ENCODE data around the gene SLIT1.
"Not testable (repeated sequence)": the region's sequence is repeated elsewhere in the genome, so short reads cannot be mapped to it uniquely, and the experiment has no call there.

Gene SLIT1

GRCh38 chr10:97033841-97034240 lies 151.9 kb downstream of the SLIT1 start:
- H2AK5ac ChIP-seq (ENCODE audit: low read length, severe bottlenecking); H3K18ac ChIP-seq (ENCODE audit: low read depth in 1 of 2, low read length in 2 of 2); H3K4ac ChIP-seq (ENCODE audit: low read depth in 1 of 2, low read length in 2 of 2): not testable (repeated sequence)

GRCh38 chr10:97032624-97033023 lies 153.1 kb downstream of the SLIT1 start:
- no peak overlapping the region for H2BK12ac ChIP-seq (ENCODE audit: low read length in 2 of 2)
- H3K79me1 ChIP-seq (replicated peaks; ENCODE audit: low read length, poor library complexity, severe bottlenecking), result no peaks in the 10 kb centered on the region
- no peaks in the 10 kb centered on the region for H3K36me3 ChIP-seq (ENCODE audit: control insufficient read depth in 1 of 2, insufficient read depth in 2 of 2, low read depth in 1 of 2, low read length in 2 of 2)
- H3K23ac ChIP-seq (ENCODE audit: low read length in 2 of 2), result no peak overlapping the region
- no peak overlapping the region for H2BK120ac ChIP-seq (ENCODE audit: low read depth, low read length)
- H3K14ac ChIP-seq (ENCODE audit: low read length in 2 of 2), result no peak overlapping the region
- H3K9me3 ChIP-seq (ENCODE audit: control insufficient read depth, low read length), result peaks cover 8% of the 10 kb centered on the region
- H3K9ac ChIP-seq (ENCODE audit: low read length), result no peak overlapping the region
- 73% methylated on average over 5 of the region's 7 CpGs for WGBS
- peaks cover 6% of the 10 kb centered on the region for H3K4me1 ChIP-seq (ENCODE audit: control insufficient read depth, insufficient read depth, low read depth, low read length)
- H3K27me3 ChIP-seq (ENCODE audit: control insufficient read depth in 1 of 2, insufficient read depth in 1 of 2, low read length in 2 of 2), result peaks cover 39 to 48% of the 10 kb centered on the region in 2 experiments
- H3K4ac ChIP-seq (ENCODE audit: low read depth in 1 of 2, low read length in 2 of 2), result no peak overlapping the region
- H4K8ac ChIP-seq (ENCODE audit: low read length), result no peak overlapping the region
- no peak overlapping the region for H3K18ac ChIP-seq (ENCODE audit: low read depth in 1 of 2, low read length in 2 of 2)
- no peak for DNase-seq
- H3K4me3 ChIP-seq (ENCODE audit: insufficient read depth in 1 of 2, low read depth in 1 of 2, low read length in 2 of 2), result no peak overlapping the region
- no peak overlapping the region for H2AK5ac ChIP-seq (ENCODE audit: low read length, severe bottlenecking)
- H2BK5ac ChIP-seq (ENCODE audit: low read depth, low read length, poor library complexity, severe bottlenecking), result no peak overlapping the region
- H4K91ac ChIP-seq (ENCODE audit: low read length), result no peak overlapping the region
- no peak overlapping the region for H3K27ac ChIP-seq (ENCODE audit: low read length, poor library complexity, severe bottlenecking)
- no peak overlapping the region for H3K4me2 ChIP-seq (ENCODE audit: low read length, poor library complexity, severe bottlenecking)
- no peak overlapping the region for H2BK15ac ChIP-seq (ENCODE audit: low read depth, poor library complexity, severe bottlenecking)
- H2AFZ ChIP-seq (ENCODE audit: low read depth, low read length), result no peak overlapping the region

More at GRCh38 chr10:97033841-97034240, 151.9 kb downstream of the SLIT1 start:
- H4K8ac ChIP-seq (ENCODE audit: low read length); H3K9me3 ChIP-seq (ENCODE audit: control insufficient read depth, low read length); H4K91ac ChIP-seq (ENCODE audit: low read length); H3K27ac ChIP-seq (ENCODE audit: low read length, poor library complexity, severe bottlenecking); H3K14ac ChIP-seq (ENCODE audit: low read length in 2 of 2); H3K79me1 ChIP-seq (replicated peaks; ENCODE audit: low read length, poor library complexity, severe bottlenecking); H3K9ac ChIP-seq (ENCODE audit: low read length); H2BK15ac ChIP-seq (ENCODE audit: low read depth, poor library complexity, severe bottlenecking); H3K23ac ChIP-seq (ENCODE audit: low read length in 2 of 2); H3K4me3 ChIP-seq (ENCODE audit: insufficient read depth in 1 of 2, low read depth in 1 of 2, low read length in 2 of 2); H3K36me3 ChIP-seq (ENCODE audit: control insufficient read depth in 1 of 2, insufficient read depth in 2 of 2, low read depth in 1 of 2, low read length in 2 of 2); H3K4me2 ChIP-seq (ENCODE audit: low read length, poor library complexity, severe bottlenecking); H2BK120ac ChIP-seq (ENCODE audit: low read depth, low read length); H2BK5ac ChIP-seq (ENCODE audit: low read depth, low read length, poor library complexity, severe bottlenecking); H2BK12ac ChIP-seq (ENCODE audit: low read length in 2 of 2); DNase-seq; H2AFZ ChIP-seq (ENCODE audit: low read depth, low read length); H3K4me1 ChIP-seq (ENCODE audit: control insufficient read depth, insufficient read depth, low read depth, low read length): not testable (repeated sequence)
- H3K27me3 ChIP-seq (ENCODE audit: control insufficient read depth in 1 of 2, insufficient read depth in 1 of 2, low read length in 2 of 2), result peaks cover 46 to 48% of the 10 kb centered on the region in 2 experiments
- WGBS, result 91% methylated on average over 9 of the region's 9 CpGs

- Histone ChIP-seq H4K91ac (ENCODE audit: low read length) (no peak overlapping the region), H2BK5ac (ENCODE audit: low read depth, low read length, poor library complexity, severe bottlenecking) (no peak overlapping the region), H4K8ac (ENCODE audit: low read length) (no peak overlapping the region), H2BK15ac (ENCODE audit: low read depth, poor library complexity, severe bottlenecking) (no peak overlapping the region), H2AFZ (ENCODE audit: low read depth, low read length) (no peak overlapping the region), H3K4ac (ENCODE audit: low read depth in 1 of 2, low read length in 2 of 2) (no peak overlapping the region), H3K18ac (ENCODE audit: low read depth in 1 of 2, low read length in 2 of 2) (no peak overlapping the region), H3K9ac (ENCODE audit: low read length) (no peak overlapping the region), H3K4me3 (ENCODE audit: insufficient read depth in 1 of 2, low read depth in 1 of 2, low read length in 2 of 2) (no peak overlapping the region), H3K14ac (ENCODE audit: low read length in 2 of 2) (no peak overlapping the region), H3K23ac (ENCODE audit: low read length in 2 of 2) (no peak overlapping the region), H2AK5ac (ENCODE audit: low read length, severe bottlenecking) (no peak overlapping the region), H3K27ac (ENCODE audit: low read length, poor library complexity, severe bottlenecking) (no peak overlapping the region), H3K4me1 (ENCODE audit: control insufficient read depth, insufficient read depth, low read depth, low read length) (peaks cover 1% of the 10 kb centered on the region), H3K4me2 (ENCODE audit: low read length, poor library complexity, severe bottlenecking) (no peak overlapping the region), H3K9me3 (ENCODE audit: control insufficient read depth, low read length) (peaks cover 9% of the 10 kb centered on the region), H2BK120ac (ENCODE audit: low read depth, low read length) (no peak overlapping the region), H3K27me3 (ENCODE audit: control insufficient read depth in 1 of 2, insufficient read depth in 1 of 2, low read length in 2 of 2) (peaks cover 37 to 45% of the 10 kb centered on the region in 2 experiments), H3K79me1 (replicated peaks; ENCODE audit: low read length, poor library complexity, severe bottlenecking) (no peaks in the 10 kb centered on the region), H3K36me3 (ENCODE audit: control insufficient read depth in 1 of 2, insufficient read depth in 2 of 2, low read depth in 1 of 2, low read length in 2 of 2) (no peaks in the 10 kb centered on the region), H2BK12ac (ENCODE audit: low read length in 2 of 2) (no peak overlapping the region)
- DNase-seq, result no peak
- 84% methylated on average over 11 of the region's 11 CpGs for WGBS
These were observed 154.3 kb downstream of the SLIT1 start for GRCh38 chr10:97031459-97031858.

GRCh38 chr10:97030894-97031293 lies 154.9 kb downstream of the SLIT1 start:
- Histone ChIP-seq H3K18ac (ENCODE audit: low read depth in 1 of 2, low read length in 2 of 2) (no peak overlapping the region), H3K9me3 (ENCODE audit: control insufficient read depth, low read length) (peaks cover 9% of the 10 kb centered on the region), H2AFZ (ENCODE audit: low read depth, low read length) (no peak overlapping the region), H3K4me2 (ENCODE audit: low read length, poor library complexity, severe bottlenecking) (no peak overlapping the region), H3K4ac (ENCODE audit: low read depth in 1 of 2, low read length in 2 of 2) (no peak overlapping the region), H3K9ac (ENCODE audit: low read length) (no peak overlapping the region), H2BK120ac (ENCODE audit: low read depth, low read length) (no peak overlapping the region), H4K91ac (ENCODE audit: low read length) (no peak overlapping the region), H2BK15ac (ENCODE audit: low read depth, poor library complexity, severe bottlenecking) (no peak overlapping the region), H3K27me3 (ENCODE audit: control insufficient read depth in 1 of 2, insufficient read depth in 1 of 2, low read length in 2 of 2) (peaks cover 35 to 44% of the 10 kb centered on the region in 2 experiments), H3K79me1 (replicated peaks; ENCODE audit: low read length, poor library complexity, severe bottlenecking) (no peaks in the 10 kb centered on the region), H3K4me1 (ENCODE audit: control insufficient read depth, insufficient read depth, low read depth, low read length) (peaks cover 1% of the 10 kb centered on the region), H3K27ac (ENCODE audit: low read length, poor library complexity, severe bottlenecking) (no peak overlapping the region), H3K23ac (ENCODE audit: low read length in 2 of 2) (no peak overlapping the region), H3K36me3 (ENCODE audit: control insufficient read depth in 1 of 2, insufficient read depth in 2 of 2, low read depth in 1 of 2, low read length in 2 of 2) (no peaks in the 10 kb centered on the region), H3K14ac (ENCODE audit: low read length in 2 of 2) (no peak overlapping the region), H2BK12ac (ENCODE audit: low read length in 2 of 2) (no peak overlapping the region), H4K8ac (ENCODE audit: low read length) (no peak overlapping the region), H3K4me3 (ENCODE audit: insufficient read depth in 1 of 2, low read depth in 1 of 2, low read length in 2 of 2) (no peak overlapping the region), H2AK5ac (ENCODE audit: low read length, severe bottlenecking) (no peak overlapping the region), H2BK5ac (ENCODE audit: low read depth, low read length, poor library complexity, severe bottlenecking) (no peak overlapping the region)
- WGBS, result 52% methylated on average over 5 of the region's 6 CpGs
- DNase-seq, result no peak

All from mesenchymal stem cell (in vitro differentiated cells and primary cell).